ENCODE data around the gene CYYR1. TPM values are rescaled to one million over a fixed set of nuclear protein-coding genes. Genes with fewer than 3 reads are reported as not detected.
"Not testable (repeated sequence)": the region's sequence is repeated elsewhere in the genome, so short reads cannot be mapped to it uniquely, and the experiment has no call there.

The CYYR1 gene
- total RNA-seq, 1 experiment from 2014 or later = 0.12 TPM

- Histone ChIP-seq H3K4me3 (replicated peaks in 1 of 2; ENCODE audit: low read depth in 1 of 2, low read length in 2 of 2) (no peak overlapping the region), H3K27ac (ENCODE audit: low read depth, low read length) (no peak overlapping the region), H3K9me3 (ENCODE audit: control insufficient read depth in 1 of 2, insufficient read depth in 1 of 2, low read depth in 1 of 2, low read length in 2 of 2) (no peaks in the 10 kb centered on the region), H2AFZ (ENCODE audit: low read depth, low read length, poor library complexity, severe bottlenecking) (no peak overlapping the region), H4K20me1 (ENCODE audit: insufficient read depth) (no peaks in the 10 kb centered on the region), H3K9ac (ENCODE audit: low read length) (no peak overlapping the region), H3K79me2 (ENCODE audit: insufficient read depth, low read length) (no peaks in the 10 kb centered on the region), H3K27me3 (ENCODE audit: insufficient read depth, low read length) (no peaks in the 10 kb centered on the region), H3K9me2 (ENCODE audit: insufficient read depth) (no peaks in the 10 kb centered on the region), H3K4me2 (ENCODE audit: low read length) (no peak overlapping the region), H3K36me3 (ENCODE audit: control insufficient read depth in 1 of 2, insufficient read depth in 2 of 2, low read length in 2 of 2) (no peaks in the 10 kb centered on the region), H3K4me1 (ENCODE audit: control insufficient read depth in 1 of 2, insufficient read depth in 2 of 2, low read length in 2 of 2) (no peaks in the 10 kb centered on the region)
- RAD21 ChIA-PET (ENCODE audit: low non-redundant PET in 1 of 2, low total read pairs in 2 of 2, uncharacterized antibody in 2 of 2, unreplicated experiment in 2 of 2) = no interaction called here
- POLR2A ChIA-PET = no interaction called here
- BruUV-seq (replicated peaks) = no TSS peak
- TF ChIP-seq POLR2AphosphoS5 (IDR thresholded peaks at IDR 0.05; ENCODE audit: low read depth, low read length) (no peak), ZFX (IDR thresholded peaks at IDR 0.05) (no peak), ELF1 (IDR thresholded peaks at IDR 0.05; ENCODE audit: borderline replicate concordance, low read depth) (no peak), EGR1 (IDR thresholded peaks at IDR 0.05; ENCODE audit: low read depth) (no peak), CBX3 (IDR thresholded peaks at IDR 0.05; ENCODE audit: low read depth) (no peak), ATF3 (IDR thresholded peaks at IDR 0.05) (no peak), POLR2A (IDR thresholded peaks at IDR 0.05; ENCODE audit: borderline replicate concordance, extremely low read depth, insufficient read depth, insufficient read length) (no peak), REST (IDR thresholded peaks at IDR 0.05; ENCODE audit: low read depth) (no peak), ZBTB33 (IDR thresholded peaks at IDR 0.05; ENCODE audit: extremely low read depth, insufficient replicate concordance, low read length) (no peak)
- ATAC-seq = no peak
- intact Hi-C loops (cut with micrococcal nuclease) = no loop called here
- CTCF ChIA-PET = no interaction called here
- DNase-seq (ENCODE audit: low read depth, low spot score) = no peak
Measured at GRCh38 chr21:26460621-26461020, 112.5 kb downstream of the CYYR1 start.

GRCh38 chr21:26458854-26459253 lies 114.2 kb downstream of the CYYR1 start:
- H3K36me3 ChIP-seq (ENCODE audit: control insufficient read depth in 1 of 2, insufficient read depth in 2 of 2, low read length in 2 of 2); H3K9me2 ChIP-seq (ENCODE audit: insufficient read depth); ATAC-seq; H3K9me3 ChIP-seq (ENCODE audit: control insufficient read depth in 1 of 2, insufficient read depth in 1 of 2, low read depth in 1 of 2, low read length in 2 of 2); RAD21 ChIA-PET (ENCODE audit: low non-redundant PET in 1 of 2, low total read pairs in 2 of 2, uncharacterized antibody in 2 of 2, unreplicated experiment in 2 of 2); H3K4me1 ChIP-seq (ENCODE audit: control insufficient read depth in 1 of 2, insufficient read depth in 2 of 2, low read length in 2 of 2); intact Hi-C loops (cut with micrococcal nuclease); BruUV-seq (replicated peaks); H3K27ac ChIP-seq (ENCODE audit: low read depth, low read length); H3K4me2 ChIP-seq (ENCODE audit: low read length); H4K20me1 ChIP-seq (ENCODE audit: insufficient read depth); H3K9ac ChIP-seq (ENCODE audit: low read length); H2AFZ ChIP-seq (ENCODE audit: low read depth, low read length, poor library complexity, severe bottlenecking); CTCF ChIA-PET; POLR2A ChIA-PET; H3K4me3 ChIP-seq (replicated peaks in 1 of 2; ENCODE audit: low read depth in 1 of 2, low read length in 2 of 2); H3K79me2 ChIP-seq (ENCODE audit: insufficient read depth, low read length); DNase-seq (ENCODE audit: low read depth, low spot score); H3K27me3 ChIP-seq (ENCODE audit: insufficient read depth, low read length): not testable (repeated sequence)
